OCI-LY7 (cell line): ENCODE data around the gene TMEM87A. TPM values are rescaled to one million over a fixed set of nuclear protein-coding genes. Genes with fewer than 3 reads are reported as not detected.

Experiments
- BruUV-seq: library from RNA; stranded (reverse); fragments of 400-500 nt; replicated peaks from 2 replicates; lab custom pipeline; 2021; lab: Mats Ljungman, UMichigan
- CTCF ChIA-PET: fragments of 300-600 bp; sonication (Branson Sonifier 250); formaldehyde crosslinking; loops from one replicate; lab custom pipeline; 2022; ENCODE audit warnings: antibody characterized with exemption; ENCODE audit not compliant: unreplicated experiment; lab: Charles Lee
- POLR2A ChIA-PET: fragments of 300-600 bp; sonication (Branson Sonifier 250); formaldehyde crosslinking; loops from one replicate; lab custom pipeline; 2022; ENCODE audit warnings: antibody characterized with exemption; lab: Charles Lee
- DNase-seq: peaks from one replicate; pipeline ENCODE4 v3.0.0-alpha.2; 2015; ENCODE audit warnings: low spot score
- H2AFZ ChIP-seq: fragments of 200-600 bp; sonication (generic), shearing (Covaris generic); 2 replicates; pipeline ENCODE4 v1.6.1; 2014; ENCODE audit warnings: mild to moderate bottlenecking, antibody characterized with exemption, low read length, moderate library complexity
- H3K27ac ChIP-seq: fragments of 200-600 bp; sonication (generic); 2 replicates; pipeline ENCODE4 v1.5.1; 2014; ENCODE audit warnings: mixed run types, low read depth, mild to moderate bottlenecking, moderate library complexity, low read length, inconsistent platforms; ENCODE audit not compliant: poor library complexity, severe bottlenecking
- H3K36me3 ChIP-seq: fragments of 200-600 bp; sonication (generic); 2 replicates; pipeline ENCODE4 v1.6.1; 2014; ENCODE audit warnings: mild to moderate bottlenecking, antibody characterized with exemption, low read length, moderate library complexity, mixed read lengths; ENCODE audit not compliant: insufficient read depth
- H3K4me1 ChIP-seq: fragments of 200-600 bp; sonication (generic); 2 replicates; pipeline ENCODE4 v1.5.1; 2014; ENCODE audit warnings: mild to moderate bottlenecking, low read length; ENCODE audit not compliant: insufficient read depth, poor library complexity, severe bottlenecking
- H3K4me2 ChIP-seq: fragments of 200-600 bp; sonication (generic); 2 replicates; pipeline ENCODE4 v1.6.1; 2014; ENCODE audit warnings: mild to moderate bottlenecking, low read length
- H3K4me3 ChIP-seq: fragments of 200-600 bp; sonication (generic); 2 replicates; pipeline ENCODE4 v1.5.1; 2014; ENCODE audit warnings: mild to moderate bottlenecking, low read depth, low read length; ENCODE audit not compliant: poor library complexity, severe bottlenecking
- H3K79me2 ChIP-seq: fragments of 200-600 bp; sonication (generic); 2 replicates; pipeline ENCODE4 v1.6.1; 2016; ENCODE audit warnings: low read depth, mild to moderate bottlenecking, low read length, moderate library complexity, mixed read lengths; ENCODE audit not compliant: insufficient read depth
- H3K9me2 ChIP-seq: fragments of 200-600 bp; sonication (generic); 2 replicates; pipeline ENCODE4 v1.6.1; 2016; ENCODE audit warnings: mild to moderate bottlenecking, low read length, mixed read lengths; ENCODE audit not compliant: insufficient read depth
- H3K9me3 ChIP-seq: fragments of 200-600 bp; sonication (generic); 2 replicates; pipeline ENCODE4 v1.6.1; 2014; ENCODE audit warnings: mild to moderate bottlenecking, mixed run types, low read length, mixed read lengths
- H4K20me1 ChIP-seq: fragments of 200-600 bp; sonication (generic); 2 replicates; pipeline ENCODE4 v1.6.1; 2014; ENCODE audit warnings: mild to moderate bottlenecking, antibody characterized with exemption, low read length, moderate library complexity, mixed read lengths; ENCODE audit not compliant: insufficient read depth
- CTCF ChIP-seq: fragments of 200-600 bp; sonication (generic); conservative IDR thresholded peaks from 2 replicates; pipeline ENCODE4 v1.5.1; 2014; ENCODE audit warnings: mild to moderate bottlenecking, antibody characterized with exemption, low read length, moderate library complexity, mixed read lengths
- EZH2phosphoT487 ChIP-seq: fragments of 200-600 bp; sonication (generic); IDR thresholded peaks from 2 replicates; pipeline ENCODE4 v1.6.1; 2018; ENCODE audit warnings: low read depth, borderline replicate concordance, mild to moderate bottlenecking, mixed run types, antibody characterized with exemption, low read length, moderate library complexity, mixed read lengths
- intact Hi-C: fragments of 100-400 bp; cut with micrococcal nuclease; formaldehyde crosslinking; loops from one replicate; pipeline ENCODE4 v1.10.0; 2022; ENCODE audit not compliant: unreplicated experiment
- total RNA-seq, 2 experiments: library from RNA; depleted of rRNA in 1 of 2; stranded (reverse); fragments of >200 nt in 1 of 2; shearing (Covaris generic) in 1 of 2; gene quantifications; 2 replicates each; pipeline ENCODE4 v1.2.3, GENCODE V29; 2014 to 2022

Gene TMEM87A
- total RNA-seq, 2 experiments from 2014 or later: 23.2 to 24.5 TPM

GRCh38 chr15:42273900-42274701 lies 868 bp upstream of the TMEM87A start:
- DNase-seq: peak; percentile 72
- Histone ChIP-seq H3K9me3 (no peaks in the 10 kb centered on the region), H3K4me3 (peak overlapping the region; percentile 84), H3K79me2 (peaks cover 66% of the 10 kb centered on the region), H3K36me3 (peaks cover 20% of the 10 kb centered on the region), H3K4me1 (peaks cover 37% of the 10 kb centered on the region), H4K20me1 (peaks cover 16% of the 10 kb centered on the region; the same call in 1 of the 2 replicates), H3K4me2 (peak overlapping the region; percentile 97), H3K9me2 (no peaks in the 10 kb centered on the region), H3K27ac (peak overlapping the region; percentile 86), H2AFZ (peak overlapping the region; percentile 94)
- POLR2A ChIA-PET: interaction anchor here (0.8 to 1.2 kb wide), 7 partner anchors 13 to 217 kb away, joined by 3 to 5 read pairs (median 3); partner anchors contain the start of gene ZNF106
- intact Hi-C loops: loop anchor here (2.0 to 10.0 kb wide), 3 partner anchors 57 to 281 kb away; no protein-coding TSS in a partner anchor
- CTCF ChIA-PET: interaction anchor here (0.6 kb wide), 1 partner anchor 237 kb away, joined by 3 read pairs; no protein-coding TSS in a partner anchor
- BruUV-seq: TSS peak; percentile 77
- TF ChIP-seq CTCF (no peak), EZH2phosphoT487 (no peak)

GRCh38 chr15:42270996-42271395 lies 2.2 kb downstream of the TMEM87A start:
- no peak for DNase-seq
- H4K20me1 ChIP-seq: peaks cover 16% of the 10 kb centered on the region; the same call in 1 of the 2 replicates
- peak overlapping the region; percentile 32 for H3K4me3 ChIP-seq
- H3K4me2 ChIP-seq: peak overlapping the region; percentile 54
- CTCF ChIA-PET: no interaction called here
- H3K4me1 ChIP-seq: peaks cover 34% of the 10 kb centered on the region
- peaks cover 67% of the 10 kb centered on the region for H3K79me2 ChIP-seq
- no peak overlapping the region for H3K27ac ChIP-seq
- TF ChIP-seq CTCF: no peak
- TF ChIP-seq EZH2phosphoT487: no peak
- H3K9me3 ChIP-seq: no peaks in the 10 kb centered on the region
- H3K36me3 ChIP-seq: peaks cover 48% of the 10 kb centered on the region
- intact Hi-C loops: loop anchor here (5.0 to 10.0 kb wide), 2 partner anchors 54 to 284 kb away; no protein-coding TSS in a partner anchor
- H2AFZ ChIP-seq: no peak overlapping the region
- H3K9me2 ChIP-seq: no peaks in the 10 kb centered on the region
- BruUV-seq: no TSS peak
- POLR2A ChIA-PET: interaction anchor here (0.6 to 1.0 kb wide), 3 partner anchors 9 to 43 kb away, joined by 3 to 4 read pairs (median 3); no protein-coding TSS in a partner anchor
